ENCODE measurements around the gene JAM3.
A peak's percentile ranks its signal among the peaks of the same experiment; 100 is the strongest.

Gene JAM3

GRCh38 chr11:134068829-134069425 lies at the start of gene JAM3:
TSS of gene JAM3 (plus strand) at chr11:134069072. CDS start at chr11:134069084, 12 bp downstream.
- peak; percentile 86 for DNase-seq (ENCODE audit: low read depth)

DNA sequence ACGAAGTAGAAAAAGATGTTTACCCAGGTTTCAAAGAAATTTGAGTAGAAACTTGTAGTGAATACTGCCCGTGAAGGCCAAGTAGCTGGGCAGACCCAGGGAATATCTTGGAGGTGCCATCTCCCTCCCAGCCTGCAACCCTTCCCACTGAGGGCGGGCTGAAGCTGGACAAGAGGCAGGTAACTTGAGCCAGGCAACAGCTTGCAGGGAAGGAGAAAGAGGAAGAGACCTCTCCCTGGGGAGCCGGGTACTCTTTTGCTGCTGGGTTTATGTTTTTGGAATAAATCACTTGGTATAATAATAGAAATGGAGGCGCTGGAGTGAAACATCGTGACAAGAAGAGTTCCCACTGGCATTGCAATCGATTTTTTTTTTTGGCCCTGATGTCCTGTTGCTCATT lies 49.4 kb upstream of the JAM3 start:
- DNase-seq (ENCODE audit: low read depth) = no peak

DNA sequence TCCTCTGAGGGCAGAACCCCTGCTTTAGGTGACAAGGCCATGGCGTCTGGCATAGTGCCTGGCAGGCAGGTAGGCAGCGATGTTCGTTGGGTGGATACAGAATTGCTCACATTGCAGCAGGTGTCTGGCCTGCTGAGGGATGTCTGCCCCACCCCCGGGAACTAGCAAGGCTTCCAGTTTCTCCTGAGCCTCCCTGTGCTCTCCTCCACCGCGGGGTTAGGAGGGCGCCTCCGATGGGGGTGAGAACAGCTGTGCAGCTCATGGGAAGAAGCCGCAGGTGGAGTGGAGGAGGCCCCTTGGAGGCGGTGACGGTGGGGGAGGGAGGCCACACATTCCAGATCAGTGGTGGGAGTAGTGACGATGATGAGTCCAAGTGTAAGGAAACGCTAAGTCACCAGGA lies 48.3 kb upstream of the JAM3 start:
- DNase-seq (ENCODE audit: low read depth) = no peak

GRCh38 chr11:134021326-134021725 lies 47.5 kb upstream of the JAM3 start:
- DNase-seq (ENCODE audit: low read depth) = no peak

GRCh38 chr11:134022748-134023147 lies 46.1 kb upstream of the JAM3 start:
- no peak for DNase-seq (ENCODE audit: low read depth)

DNA sequence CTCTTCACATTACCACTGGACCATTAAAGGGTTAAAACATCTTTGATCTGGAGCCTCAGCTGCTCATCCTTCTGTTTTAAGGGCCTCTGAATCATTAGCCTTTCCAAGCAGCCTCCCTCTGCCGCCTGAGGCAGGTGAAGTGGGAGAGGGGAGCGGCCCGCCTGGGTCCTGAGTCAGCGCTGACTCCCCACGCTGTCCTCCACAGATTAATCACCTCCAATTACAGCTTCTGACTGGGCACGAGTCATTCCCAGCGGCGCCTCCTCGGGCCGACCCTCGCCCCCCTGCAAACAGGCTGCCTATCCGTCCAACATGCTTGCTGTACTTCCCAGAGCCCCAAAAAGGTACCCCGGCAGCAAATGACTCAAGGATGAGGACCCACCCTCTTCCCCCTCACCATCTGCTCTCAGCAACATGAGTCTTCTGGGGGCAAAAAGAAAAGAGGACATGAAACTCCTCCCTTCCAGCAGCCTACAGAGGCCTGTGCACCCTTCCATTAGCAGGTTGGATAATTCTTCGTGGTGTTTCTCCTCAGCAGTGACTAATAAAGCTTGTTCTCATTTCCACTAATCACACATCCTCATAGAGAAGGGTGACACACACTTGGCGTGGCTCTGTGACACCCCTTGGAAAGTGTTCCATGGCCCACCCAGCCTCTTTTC lies 44.3 kb upstream of the JAM3 start:
- DNase-seq (ENCODE audit: low read depth) = peak; percentile 41

- no peak for DNase-seq (ENCODE audit: low read depth)
Measured at GRCh38 chr11:134025082-134025429, 43.8 kb upstream of the JAM3 start.

GRCh38 chr11:134026655-134027343 lies 42.1 kb upstream of the JAM3 start:
- DNase-seq (ENCODE audit: low read depth) = no peak

- DNase-seq (ENCODE audit: low read depth) = no peak
Measured at GRCh38 chr11:134027671-134028070, 41.2 kb upstream of the JAM3 start.

DNA sequence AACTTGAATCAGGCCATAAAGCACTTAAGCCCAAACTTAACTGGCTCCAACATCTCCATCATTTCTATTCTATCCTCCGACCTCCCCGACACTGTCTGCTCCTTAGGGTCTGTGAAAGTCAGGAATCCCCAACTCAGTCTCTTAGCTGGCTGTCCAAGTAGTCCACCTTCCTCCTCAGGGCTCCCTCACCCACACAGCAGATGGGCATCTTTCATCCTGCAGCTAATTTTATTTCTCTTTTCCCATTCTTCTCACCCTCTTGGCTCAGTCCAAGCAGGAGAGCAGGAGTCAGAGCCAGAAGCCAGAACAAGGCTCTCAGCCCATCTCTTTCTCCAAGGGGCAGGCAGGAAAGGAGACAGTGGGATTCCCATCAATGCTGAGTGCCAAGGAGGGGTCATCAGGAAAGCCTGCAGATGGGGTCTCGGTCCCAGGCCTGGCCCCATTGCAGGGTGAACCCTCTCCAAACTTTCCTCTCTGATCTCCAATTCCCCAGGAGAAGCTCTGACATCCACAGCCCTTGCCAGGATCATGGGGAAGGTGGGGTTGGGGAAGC lies 40.4 kb upstream of the JAM3 start:
- no peak for DNase-seq (ENCODE audit: low read depth)

DNA sequence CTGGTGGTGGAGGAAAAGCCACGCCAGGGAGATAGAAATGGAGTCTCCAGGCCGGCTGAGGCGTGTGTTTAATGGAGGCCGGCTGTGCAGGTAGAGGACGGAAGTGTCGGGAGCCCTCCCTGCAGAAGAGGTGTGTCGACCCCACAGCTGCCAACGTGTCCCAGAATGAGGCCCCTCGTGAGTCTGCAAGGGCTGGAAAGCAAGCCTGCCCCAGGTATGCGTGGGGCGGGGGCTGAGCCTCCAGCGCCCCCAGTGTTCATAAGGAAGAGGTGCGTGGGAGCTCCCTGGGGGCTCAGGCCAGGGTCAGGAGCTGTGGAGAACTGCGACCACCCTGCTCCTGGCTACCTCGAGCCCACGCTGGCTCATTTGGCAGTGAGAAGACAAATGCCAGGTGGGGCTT lies 38.0 kb upstream of the JAM3 start:
- DNase-seq (ENCODE audit: low read depth) = no peak

- DNase-seq (ENCODE audit: low read depth) = no peak
Measured at GRCh38 chr11:134032043-134032442, 36.8 kb upstream of the JAM3 start.

DNA sequence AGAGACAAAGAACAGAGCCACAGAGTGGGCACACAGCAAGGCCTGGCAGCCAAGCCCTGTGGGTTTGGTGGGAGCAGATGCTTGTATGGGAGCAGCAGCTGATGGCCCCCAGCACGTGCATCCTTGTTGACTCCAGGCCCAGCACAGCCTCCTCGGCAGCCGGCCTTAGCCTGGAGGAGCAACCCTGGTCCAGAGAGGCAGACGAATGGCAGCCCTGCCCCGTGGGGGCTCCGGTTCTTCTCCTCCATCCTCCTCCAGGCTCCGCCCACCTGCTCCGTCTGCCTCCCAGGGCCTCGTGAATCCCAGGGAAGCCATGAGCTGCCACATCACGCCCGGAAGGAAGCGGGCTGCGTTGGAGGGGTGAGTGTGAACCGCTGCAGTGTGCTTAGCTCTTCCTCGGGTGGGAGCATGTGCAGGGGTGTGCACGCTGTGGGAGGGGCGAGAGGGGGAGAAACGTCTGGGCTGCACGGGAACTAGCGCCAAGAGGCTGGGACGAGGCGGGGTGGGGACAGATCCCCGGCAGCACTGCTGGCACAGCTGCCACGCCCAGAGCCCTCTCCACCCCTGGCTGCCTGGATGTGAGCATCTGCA lies 36.3 kb upstream of the JAM3 start:
- no peak for DNase-seq (ENCODE audit: low read depth)

DNA sequence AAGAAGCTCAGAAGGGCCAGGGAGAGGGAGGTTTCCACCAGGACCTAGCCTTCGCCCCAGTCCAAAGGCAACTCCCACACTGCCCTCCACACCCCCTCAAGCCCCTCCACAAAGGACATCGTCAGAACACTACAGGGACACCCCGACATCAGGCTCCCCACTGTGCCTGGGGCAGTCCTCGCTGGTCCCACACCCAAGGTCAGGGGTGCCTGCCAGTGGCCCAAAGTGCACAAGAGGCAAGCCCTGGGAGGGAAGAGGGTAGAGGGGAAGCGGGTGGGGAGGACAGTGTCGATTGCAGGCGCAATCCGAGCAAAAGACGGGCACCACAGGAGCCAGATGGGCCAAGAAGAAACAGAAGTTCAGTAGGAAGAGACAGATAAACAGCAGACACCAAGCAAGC lies 35.6 kb upstream of the JAM3 start:
- DNase-seq (ENCODE audit: low read depth) = no peak

- peak; percentile 79 for DNase-seq (ENCODE audit: low read depth)
Measured at GRCh38 chr11:134033696-134034491, 35.0 kb upstream of the JAM3 start.

DNA sequence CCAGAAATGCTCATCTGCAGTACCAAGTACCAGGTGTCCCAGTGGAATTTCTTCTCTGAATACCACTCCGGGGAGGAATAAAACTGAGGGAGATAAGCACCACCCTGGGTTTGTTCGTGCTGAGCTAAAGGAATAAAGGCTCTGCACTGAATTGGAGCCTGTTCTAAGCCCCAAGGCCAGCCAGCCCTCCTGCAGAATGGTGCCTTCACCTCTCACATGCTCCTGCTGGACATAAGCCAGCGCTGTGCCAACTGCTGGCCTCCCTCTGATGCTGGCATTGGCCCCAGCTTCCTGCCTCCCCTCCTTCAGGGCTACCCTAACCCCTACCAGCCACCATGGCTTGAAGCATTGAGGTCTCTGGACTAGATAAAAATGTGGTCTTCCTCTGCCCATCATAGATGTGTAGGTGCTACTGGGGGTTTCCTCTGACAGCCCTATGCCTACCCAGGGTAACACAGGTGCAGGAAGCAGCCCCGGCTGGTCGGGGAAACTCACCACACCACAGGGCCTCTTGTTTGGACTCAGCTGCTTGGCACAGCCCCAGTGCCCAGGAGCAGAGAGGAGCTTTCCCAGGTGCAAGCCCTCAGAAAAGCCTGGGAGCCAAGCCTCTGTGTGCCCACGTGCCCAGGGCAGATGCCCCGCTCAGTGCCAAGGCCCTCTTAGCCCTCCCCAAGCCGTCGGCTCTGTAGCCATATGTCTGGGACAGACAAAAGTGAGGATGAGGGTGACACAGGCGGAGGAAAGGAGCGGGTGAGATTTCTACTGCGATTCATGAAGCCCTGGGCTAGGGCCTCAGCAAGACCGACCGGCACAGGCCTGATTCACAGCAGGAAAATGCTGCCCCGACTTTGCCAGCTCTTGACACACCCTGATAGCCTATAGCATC lies 34.1 kb upstream of the JAM3 start:
- DNase-seq (ENCODE audit: low read depth) = no peak

GRCh38 chr11:134036492-134037045 lies 32.3 kb upstream of the JAM3 start:
- DNase-seq (ENCODE audit: low read depth) = no peak

DNA sequence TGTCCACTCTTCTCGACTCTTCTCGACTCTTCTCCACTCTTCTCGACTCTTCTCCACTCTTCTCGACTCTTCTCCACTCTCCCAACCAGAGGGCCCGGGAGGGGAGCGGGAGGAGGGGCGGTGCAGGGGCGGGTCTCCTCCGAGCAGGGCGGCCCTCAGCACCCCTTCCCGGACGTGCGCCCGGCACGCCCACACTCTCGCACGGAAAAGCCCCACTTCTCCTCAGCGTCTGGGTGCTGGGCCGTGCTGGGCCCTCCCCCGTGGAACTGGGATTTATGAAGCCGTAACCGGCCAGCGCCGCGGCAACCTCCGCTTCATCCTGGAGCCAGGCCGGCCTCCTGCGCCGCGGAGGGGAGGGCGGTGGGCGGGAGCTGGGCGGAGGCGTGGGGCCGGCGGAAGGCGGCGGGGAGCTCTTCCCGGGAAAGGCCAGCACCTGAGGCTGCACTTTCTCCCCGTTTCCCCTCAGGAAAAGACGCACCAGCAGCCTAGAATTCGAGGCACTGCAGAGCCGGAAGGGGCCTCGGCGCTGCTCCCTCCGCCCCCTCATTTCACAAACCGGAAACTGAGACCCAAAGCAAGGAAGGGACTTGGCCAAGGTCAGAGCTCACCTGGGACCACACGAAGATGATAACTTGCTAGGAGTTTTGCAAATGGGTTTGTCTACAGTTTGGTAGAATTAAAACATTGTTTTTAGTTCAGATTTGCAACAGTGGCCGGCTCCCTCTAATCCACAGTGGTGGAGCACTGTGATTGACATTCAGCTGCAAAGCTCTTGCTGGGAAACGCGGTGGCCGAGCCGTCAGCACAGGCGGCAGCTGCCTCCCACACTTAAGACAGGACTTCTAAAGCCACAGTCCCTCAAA lies 31.6 kb upstream of the JAM3 start:
- peak; percentile 68 for DNase-seq (ENCODE audit: low read depth)

- DNase-seq (ENCODE audit: low read depth) = no peak
Measured at GRCh38 chr11:134038897-134039470, 29.9 kb upstream of the JAM3 start.
